ENCODE data around the gene ZNF488. TPM values are rescaled to one million over a fixed set of nuclear protein-coding genes. Genes with fewer than 3 reads are reported as not detected.

Gene ZNF488
- total RNA-seq, 1 donor: 0.18 TPM

DNA sequence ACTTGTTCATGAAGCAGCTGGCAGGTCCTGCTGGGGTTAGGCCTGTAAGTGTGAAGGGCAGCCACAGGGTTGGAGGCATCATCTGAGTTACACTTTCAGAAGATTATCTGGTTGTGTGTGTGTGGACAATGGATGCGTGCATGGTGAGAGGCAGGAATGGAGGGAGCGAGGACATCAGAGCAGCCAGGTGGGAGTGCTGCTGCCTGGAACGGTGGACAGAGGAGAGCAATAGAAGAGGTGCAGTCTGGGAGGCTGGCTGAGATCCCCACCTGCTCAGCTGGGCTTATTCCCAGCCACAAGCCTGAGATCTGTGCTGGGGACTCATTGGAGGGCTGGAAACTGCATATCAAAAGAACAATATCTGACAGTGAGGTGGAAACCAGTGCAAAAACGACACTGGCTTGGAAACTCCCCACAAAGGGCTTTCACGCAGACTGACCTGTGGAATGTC lies 17.9 kb downstream of the ZNF488 start:
- DNase-seq (ENCODE audit: low read depth): no peak
- TF ChIP-seq, protein P1, sequence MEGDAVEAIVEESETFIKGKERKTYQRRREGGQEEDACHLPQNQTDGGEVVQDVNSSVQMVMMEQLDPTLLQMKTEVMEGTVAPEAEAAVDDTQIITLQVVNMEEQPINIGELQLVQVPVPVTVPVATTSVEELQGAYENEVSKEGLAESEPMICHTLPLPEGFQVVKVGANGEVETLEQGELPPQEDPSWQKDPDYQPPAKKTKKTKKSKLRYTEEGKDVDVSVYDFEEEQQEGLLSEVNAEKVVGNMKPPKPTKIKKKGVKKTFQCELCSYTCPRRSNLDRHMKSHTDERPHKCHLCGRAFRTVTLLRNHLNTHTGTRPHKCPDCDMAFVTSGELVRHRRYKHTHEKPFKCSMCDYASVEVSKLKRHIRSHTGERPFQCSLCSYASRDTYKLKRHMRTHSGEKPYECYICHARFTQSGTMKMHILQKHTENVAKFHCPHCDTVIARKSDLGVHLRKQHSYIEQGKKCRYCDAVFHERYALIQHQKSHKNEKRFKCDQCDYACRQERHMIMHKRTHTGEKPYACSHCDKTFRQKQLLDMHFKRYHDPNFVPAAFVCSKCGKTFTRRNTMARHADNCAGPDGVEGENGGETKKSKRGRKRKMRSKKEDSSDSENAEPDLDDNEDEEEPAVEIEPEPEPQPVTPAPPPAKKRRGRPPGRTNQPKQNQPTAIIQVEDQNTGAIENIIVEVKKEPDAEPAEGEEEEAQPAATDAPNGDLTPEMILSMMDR (IDR thresholded peaks at IDR 0.05; ENCODE audit: insufficient read depth, low read length): no peak
- H3K4me3 ChIP-seq (ENCODE audit: low read depth, low read length): no peak overlapping the region

DNA sequence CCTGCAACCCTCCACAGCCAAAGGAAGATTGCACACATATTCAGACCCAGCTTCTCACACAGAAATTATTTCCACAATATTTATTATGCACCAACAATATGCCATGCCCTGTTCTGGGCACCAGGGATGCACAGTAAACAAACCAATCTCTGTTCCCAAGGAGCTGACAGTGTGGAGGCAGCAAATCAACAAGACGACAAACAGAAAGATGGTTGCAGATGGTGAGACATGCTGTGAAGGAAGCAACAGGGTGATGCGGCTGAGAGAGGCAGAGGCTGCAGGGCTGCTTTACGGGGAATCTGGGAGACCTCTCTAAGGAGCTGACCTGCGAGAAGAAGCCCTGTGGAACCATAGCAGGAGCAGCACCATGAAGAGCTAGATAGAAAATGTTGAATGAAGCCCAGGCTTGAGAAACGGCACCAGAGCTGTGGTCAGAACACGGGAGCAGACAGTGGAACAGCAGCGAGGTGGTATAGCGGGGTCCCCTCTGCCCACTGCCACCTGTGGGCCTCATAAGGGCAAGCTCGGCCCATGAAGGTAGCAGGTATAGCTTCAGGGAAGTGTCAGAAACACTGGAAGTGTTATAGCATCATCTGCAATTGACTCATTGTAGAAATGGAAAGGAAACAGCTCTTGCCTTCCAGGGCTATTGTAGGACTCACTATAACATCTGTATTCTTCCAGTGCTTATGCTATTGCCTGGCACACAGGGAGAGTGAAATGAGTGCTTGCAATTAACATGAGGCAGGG lies 18.5 kb downstream of the ZNF488 start:
- TF ChIP-seq, protein P1 (IDR thresholded peaks at IDR 0.05; ENCODE audit: insufficient read depth, low read length): no peak
- H3K4me3 ChIP-seq (ENCODE audit: low read depth, low read length): no peak overlapping the region
- no peak for DNase-seq (ENCODE audit: low read depth)

DNA sequence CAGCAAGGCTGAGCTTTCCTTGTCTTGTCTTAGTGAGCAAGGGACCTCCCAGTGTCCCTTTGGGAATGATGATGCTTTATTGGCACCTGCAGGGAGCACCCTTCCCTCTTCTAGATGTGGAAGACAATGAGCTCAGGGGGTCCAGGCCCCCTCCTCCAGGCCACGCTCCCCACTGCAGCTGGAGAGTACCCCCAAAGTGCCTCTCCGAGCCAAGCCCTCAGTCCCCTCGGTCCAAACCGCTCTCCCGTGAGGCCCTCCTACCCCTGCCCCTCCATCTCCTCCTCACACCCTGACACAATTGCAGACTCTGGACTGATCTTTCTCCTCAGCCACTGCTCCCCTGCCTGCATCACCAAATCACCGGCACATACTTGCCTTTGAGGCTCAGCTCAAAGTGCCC lies 19.2 kb downstream of the ZNF488 start:
- DNase-seq (ENCODE audit: low read depth): no peak
- TF ChIP-seq, protein P1 (IDR thresholded peaks at IDR 0.05; ENCODE audit: insufficient read depth, low read length): no peak
- H3K4me3 ChIP-seq (ENCODE audit: low read depth, low read length): no peak overlapping the region

DNA sequence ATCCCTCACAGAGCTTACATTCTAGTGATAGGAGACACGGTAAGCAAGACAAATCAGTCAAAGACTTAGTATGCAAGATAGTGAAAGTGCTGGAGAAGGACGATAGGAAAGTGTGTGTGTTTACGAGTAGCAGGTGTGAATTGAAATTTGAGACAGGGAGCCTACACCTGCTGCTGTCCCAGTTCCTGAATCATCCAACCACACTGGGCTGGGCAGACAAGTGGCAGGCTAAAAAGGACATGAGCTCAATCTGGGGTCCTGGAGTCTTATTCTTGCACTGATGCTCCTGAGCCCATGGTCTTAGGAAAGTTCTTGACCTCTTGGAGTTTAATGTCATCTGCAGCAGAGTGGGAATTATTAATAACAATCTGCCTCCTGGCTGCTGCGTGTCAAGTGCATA lies 19.7 kb downstream of the ZNF488 start:
- TF ChIP-seq, protein P1 (IDR thresholded peaks at IDR 0.05; ENCODE audit: insufficient read depth, low read length): no peak
- DNase-seq (ENCODE audit: low read depth): no peak
- no peak overlapping the region for H3K4me3 ChIP-seq (ENCODE audit: low read depth, low read length)

DNA sequence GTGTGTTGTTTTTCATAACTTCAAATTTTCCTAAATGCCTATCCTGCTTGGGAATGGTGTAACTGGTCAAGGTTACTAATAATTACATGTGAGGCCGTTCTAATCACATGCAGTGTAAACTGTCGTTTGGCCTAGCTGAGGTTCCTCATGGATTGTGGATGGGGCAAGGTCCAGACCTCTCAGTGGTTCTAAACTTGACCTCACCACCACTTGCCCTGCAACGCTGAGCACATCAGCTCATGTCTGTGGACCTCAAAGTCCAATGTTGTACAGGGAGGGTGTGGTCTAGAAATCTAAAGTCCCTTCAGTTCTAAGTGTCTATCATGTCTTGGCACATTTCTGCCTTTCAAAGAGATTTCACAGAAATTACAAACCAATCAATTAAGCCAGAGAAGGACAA lies 20.3 kb downstream of the ZNF488 start:
- TF ChIP-seq, protein P1 (IDR thresholded peaks at IDR 0.05; ENCODE audit: insufficient read depth, low read length): no peak
- no peak for DNase-seq (ENCODE audit: low read depth)
- no peak overlapping the region for H3K4me3 ChIP-seq (ENCODE audit: low read depth, low read length)

DNA sequence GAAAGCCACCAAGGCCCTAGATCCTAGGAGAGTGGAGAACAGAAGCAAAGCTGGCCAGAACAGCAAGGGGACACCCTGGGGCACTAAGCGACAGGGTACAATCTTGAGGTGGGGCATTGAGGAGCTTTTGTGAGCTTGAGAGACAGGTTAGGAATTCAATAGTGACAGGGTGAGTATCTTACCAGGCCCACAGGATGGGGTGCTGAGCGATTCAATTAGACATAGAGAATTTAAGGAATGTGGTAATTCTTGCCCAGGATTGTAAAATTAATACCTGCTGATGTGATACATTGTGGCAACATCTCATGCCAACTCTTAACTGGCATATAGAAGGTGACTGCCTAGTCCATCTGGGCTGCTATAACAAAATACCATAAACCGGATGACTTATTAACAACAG lies 21.9 kb downstream of the ZNF488 start:
- no peak for DNase-seq (ENCODE audit: low read depth)
- TF ChIP-seq, protein P1 (IDR thresholded peaks at IDR 0.05; ENCODE audit: insufficient read depth, low read length): no peak
- no peak overlapping the region for H3K4me3 ChIP-seq (ENCODE audit: low read depth, low read length)

DNA sequence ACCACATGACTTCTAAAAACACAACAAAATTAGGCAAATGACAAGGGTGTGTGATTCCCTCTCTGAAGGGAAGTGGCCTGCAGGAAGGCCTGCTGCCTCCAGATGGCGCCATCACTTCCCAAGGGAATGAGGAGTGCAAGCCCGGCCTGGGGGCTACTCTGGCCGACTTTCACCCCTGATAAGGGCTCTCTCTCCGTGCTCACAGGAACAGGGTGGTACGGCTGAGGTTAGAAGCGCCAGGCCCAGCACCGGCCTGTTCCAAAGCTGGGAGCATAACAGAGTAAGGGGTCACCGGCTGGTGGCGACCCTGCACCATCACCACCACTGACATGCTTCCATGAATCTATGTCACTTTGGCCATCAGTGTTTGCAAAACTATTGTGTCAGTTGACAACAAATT lies 22.8 kb downstream of the ZNF488 start:
- TF ChIP-seq, protein P1 (IDR thresholded peaks at IDR 0.05; ENCODE audit: insufficient read depth, low read length): peak; percentile 88
- H3K4me3 ChIP-seq (ENCODE audit: low read depth, low read length): no peak overlapping the region
- peak; percentile 29 for DNase-seq (ENCODE audit: low read depth)
